Islet precursor cell (in vitro differentiated cells): Measurements from ENCODE around the gene ICOS.
A peak's percentile ranks its signal among the peaks of the same experiment; 100 is the strongest.

Experiments
- DNase-seq: peaks from one replicate; pipeline ENCODE4 v3.0.0-alpha.2; 2018

Gene ICOS

GRCh38 chr2:203936535-203936934 is at the start of gene ICOS:
ICOS (plus strand) TSS chr2:203936763; CDS start chr2:203936815, 52 bp downstream.
- no peak for DNase-seq

GRCh38 chr2:203887677-203888076 is 48.9 kb upstream of the ICOS start:
- no peak for DNase-seq

GRCh38 chr2:203889542-203889941 is 47.0 kb upstream of the ICOS start:
- DNase-seq = no peak

GRCh38 chr2:203889944-203890343 is 46.6 kb upstream of the ICOS start:
- DNase-seq = no peak

- no peak for DNase-seq
These were observed 45.8 kb upstream of the ICOS start for GRCh38 chr2:203890733-203891132.

GRCh38 chr2:203891474-203891873 is 45.1 kb upstream of the ICOS start:
- no peak for DNase-seq

GRCh38 chr2:203892207-203892606 is 44.4 kb upstream of the ICOS start:
- peak; percentile 58 for DNase-seq

GRCh38 chr2:203893401-203893800 is 43.2 kb upstream of the ICOS start:
- DNase-seq = no peak

- no peak for DNase-seq
These were observed 42.7 kb upstream of the ICOS start for GRCh38 chr2:203893840-203894239.

GRCh38 chr2:203894262-203894661 is 42.3 kb upstream of the ICOS start:
- DNase-seq = no peak

GRCh38 chr2:203897544-203897943 is 39.0 kb upstream of the ICOS start:
- no peak for DNase-seq

GRCh38 chr2:203898657-203899056 is 37.9 kb upstream of the ICOS start:
- DNase-seq = no peak

- DNase-seq = no peak
These were observed 36.3 kb upstream of the ICOS start for GRCh38 chr2:203900253-203900652.

- no peak for DNase-seq
These were observed 32.5 kb upstream of the ICOS start for GRCh38 chr2:203904022-203904421.

- DNase-seq = no peak
These were observed 30.9 kb upstream of the ICOS start for GRCh38 chr2:203905656-203906055.

- no peak for DNase-seq
These were observed 28.3 kb upstream of the ICOS start for GRCh38 chr2:203908066-203908796.

- no peak for DNase-seq
These were observed 27.8 kb upstream of the ICOS start for GRCh38 chr2:203908797-203909185.

GRCh38 chr2:203909261-203909967 is 27.1 kb upstream of the ICOS start:
- no peak for DNase-seq

- no peak for DNase-seq
These were observed 26.6 kb upstream of the ICOS start for GRCh38 chr2:203909974-203910373.

GRCh38 chr2:203913947-203914346 is 22.6 kb upstream of the ICOS start:
- no peak for DNase-seq

- no peak for DNase-seq
These were observed 21.9 kb upstream of the ICOS start for GRCh38 chr2:203914546-203915182.

GRCh38 chr2:203915256-203915655 is 21.3 kb upstream of the ICOS start:
- DNase-seq = no peak

GRCh38 chr2:203916756-203917155 is 19.8 kb upstream of the ICOS start:
- DNase-seq = no peak

- DNase-seq = no peak
These were observed 18.3 kb upstream of the ICOS start for GRCh38 chr2:203918264-203918663.
